HepG2 (cell line): ENCODE data around the gene ZBTB7B. TPM values are rescaled to one million over a fixed set of nuclear protein-coding genes. Genes with fewer than 3 reads are reported as not detected.

Experiments
- ASH2L ChIP-seq: fragments of 300-600, 200-600 bp; sonication (generic); IDR thresholded peaks from 2 replicates; pipeline ENCODE4 v1.7.0; 2017; ENCODE audit warnings: low read depth, mild to moderate bottlenecking, moderate library complexity, mixed read lengths, low read length; ENCODE audit not compliant: insufficient read length
- FOXO1 ChIP-seq: sonication (generic); formaldehyde crosslinking; IDR thresholded peaks from 2 replicates; pipeline ENCODE4 v1.4.0; 2020; ENCODE audit warnings: missing genetic modification reagents
- FOXP4 ChIP-seq: sonication (generic); formaldehyde crosslinking; IDR thresholded peaks from 2 replicates; pipeline ENCODE4 v1.4.0; 2020; ENCODE audit warnings: missing genetic modification reagents
- HCFC1 ChIP-seq: fragments of 150-350 bp; IDR thresholded peaks from 2 replicates; pipeline ENCODE4 v1.6.1; 2014; ENCODE audit warnings: low read depth, low read length
- HOXA5 ChIP-seq: sonication (generic); formaldehyde crosslinking; IDR thresholded peaks from 2 replicates; pipeline ENCODE4 v1.4.0; 2020; ENCODE audit warnings: missing genetic modification reagents
- KDM2A ChIP-seq: sonication (generic); formaldehyde crosslinking; IDR thresholded peaks from 2 replicates; pipeline ENCODE4 v1.4.0; 2020; ENCODE audit warnings: low read depth, missing genetic modification reagents, borderline replicate concordance
- NCOR1 ChIP-seq: fragments of 200-600 bp; sonication (generic); IDR thresholded peaks from 2 replicates; pipeline ENCODE4 v1.7.0; 2017; ENCODE audit warnings: antibody characterized with exemption, low read length, borderline replicate concordance
- NFKB2 ChIP-seq: sonication (generic); formaldehyde crosslinking; IDR thresholded peaks from 2 replicates; pipeline ENCODE4 v1.4.0; 2020; ENCODE audit warnings: missing genetic modification reagents, borderline replicate concordance
- PLRG1 ChIP-seq: fragments of 450-650 bp; conservative IDR thresholded peaks from 2 replicates; pipeline ENCODE4 v1.6.1; 2016
- ZNF441 ChIP-seq: sonication (generic); formaldehyde crosslinking; IDR thresholded peaks from 2 replicates; pipeline ENCODE4 v1.7.0; 2021; ENCODE audit warnings: missing genetic modification reagents, borderline replicate concordance
- ZNF567 ChIP-seq: sonication (generic); formaldehyde crosslinking; IDR thresholded peaks from 2 replicates; pipeline ENCODE4 v1.8.1; 2023; ENCODE audit warnings: mild to moderate bottlenecking, missing genetic modification reagents, borderline replicate concordance
- ZNF577 ChIP-seq: sonication (generic); formaldehyde crosslinking; IDR thresholded peaks from 2 replicates; pipeline ENCODE4 v1.4.0; 2020; ENCODE audit warnings: mild to moderate bottlenecking, low read depth, missing genetic modification reagents, borderline replicate concordance
- ZNF687 ChIP-seq: sonication (generic); formaldehyde crosslinking; IDR thresholded peaks from 2 replicates; pipeline ENCODE4 v1.5.1; 2020; ENCODE audit warnings: mild to moderate bottlenecking, missing genetic modification reagents, moderate library complexity
- ZNF713 ChIP-seq: sonication (generic); formaldehyde crosslinking; IDR thresholded peaks from 2 replicates; pipeline ENCODE4 v1.4.0; 2020; ENCODE audit warnings: mild to moderate bottlenecking, missing genetic modification reagents
- ZSCAN31 ChIP-seq: sonication (generic); formaldehyde crosslinking; IDR thresholded peaks from 2 replicates; pipeline ENCODE4 v1.5.0; 2020; ENCODE audit warnings: low read depth, mild to moderate bottlenecking, missing genetic modification reagents
- polyA plus RNA-seq, 8 experiments: library from polyadenylated mRNA; depleted of rRNA in 3 of 8; stranded (reverse) in 7 of 8; unstranded in 1 of 8; fragments of >200 nt; fragmentation: Illumina TruSeq in 4 of 8; extraction: Trizol in 4 of 8; gene quantifications; 2 replicates each; pipeline versions ENCODE4 v1.2.1 to v1.2.3, GENCODE V29; 2011 to 2016; ENCODE audit warnings: low read depth in 4 of 8, missing spikeins in 1 of 8, mixed read lengths in 1 of 8; ENCODE audit not compliant: insufficient read depth in 1 of 8
- total RNA-seq, 5 experiments: library from RNA; depleted of rRNA; stranded (reverse); fragments of >200 nt; fragmentation: Illumina TruSeq; extraction: Trizol; gene quantifications; 2 replicates each; pipeline ENCODE4 v1.2.3, GENCODE V29; 2016; ENCODE audit warnings: low read depth in 1 of 5
- TF ChIP-seq, protein P1 (sequence below): sonication (generic); formaldehyde crosslinking; IDR thresholded peaks from 2 replicates; pipeline ENCODE4 v1.4.0; 2020; ENCODE audit warnings: missing genetic modification reagents
- TF ChIP-seq, protein P2 (sequence below): sonication (generic); formaldehyde crosslinking; IDR thresholded peaks from 2 replicates; pipeline ENCODE4 v1.5.0; 2020; ENCODE audit warnings: missing genetic modification reagents
- TF ChIP-seq, protein P3 (sequence below): sonication (generic); formaldehyde crosslinking; IDR thresholded peaks from 2 replicates; pipeline ENCODE4 v1.4.0; 2020; ENCODE audit warnings: missing genetic modification reagents, low read depth, mild to moderate bottlenecking, borderline replicate concordance
- TF ChIP-seq, protein P4 (sequence below): sonication (generic); formaldehyde crosslinking; IDR thresholded peaks from 2 replicates; pipeline ENCODE4 v1.4.0; 2020; ENCODE audit warnings: mild to moderate bottlenecking, low read depth, missing genetic modification reagents

ZBTB7B gene
- total and polyA plus RNA-seq, 2 of the 13 experiments (the other 11 are each of a cell fraction or from before 2014, with no cell fraction given): 15.5 to 17.5 TPM

DNA sequence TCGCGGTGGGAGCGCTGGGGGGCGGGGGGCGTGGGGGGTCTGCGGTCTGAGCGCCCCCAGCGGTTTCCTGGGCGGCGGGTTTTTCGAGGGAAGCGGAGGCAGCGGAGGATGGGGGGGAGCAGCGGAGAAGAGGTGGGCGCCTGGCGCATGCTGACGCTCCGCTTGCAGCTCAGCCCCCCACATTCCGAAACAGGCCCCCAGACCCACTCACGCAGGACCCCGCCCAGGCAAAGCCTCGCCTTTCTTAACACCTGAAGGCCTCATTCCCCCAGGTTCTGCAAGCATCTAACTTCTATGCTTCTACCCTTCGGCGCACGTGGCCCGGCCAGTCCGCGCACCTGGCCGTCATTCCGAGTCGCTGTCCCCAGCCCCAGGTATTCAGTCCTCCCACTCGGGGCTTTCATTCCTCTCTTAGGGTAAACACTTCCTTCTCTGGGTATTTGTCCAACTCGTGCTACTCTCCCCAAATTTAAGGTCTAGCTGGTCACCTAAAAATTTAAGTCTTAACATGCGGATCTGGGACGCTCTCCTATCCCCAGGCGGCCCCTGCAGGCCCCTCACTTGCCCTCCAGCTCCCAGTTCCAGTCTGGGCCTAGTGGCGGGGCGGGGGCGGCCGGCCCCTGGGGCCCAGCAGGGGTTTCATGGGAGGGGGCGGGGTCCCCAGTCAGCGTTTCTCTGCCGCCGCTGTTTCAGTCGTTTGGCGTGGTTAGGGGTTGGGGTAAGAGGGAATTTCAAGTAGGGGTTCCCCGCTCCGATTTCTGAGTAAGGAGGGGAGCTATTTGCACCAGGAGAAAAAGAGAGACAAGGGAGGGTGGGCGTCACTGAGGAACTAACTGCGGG is 2.8 kb upstream of the ZBTB7B start (continued):
- TF ChIP-seq KDM2A (no peak), ASH2L (no peak), HCFC1 (no peak), HOXA5 (CRISPR knock-in tag) (0 out of 2 replicates have a peak, but pooled peaks have one; percentile 10), NCOR1 (no peak), FOXO1 (no peak), NFKB2 (CRISPR knock-in tag) (no peak), ZNF687 (CRISPR knock-in tag) (peak; percentile 89), ZNF567 (CRISPR knock-in tag) (no peak), ZNF577 (no peak), ZNF441 (no peak), ZNF713 (CRISPR knock-in tag) (no peak), PLRG1 (no peak), ZSCAN31 (CRISPR knock-in tag) (no peak), FOXP4 (CRISPR knock-in tag) (no peak)
- TF ChIP-seq, protein P1, sequence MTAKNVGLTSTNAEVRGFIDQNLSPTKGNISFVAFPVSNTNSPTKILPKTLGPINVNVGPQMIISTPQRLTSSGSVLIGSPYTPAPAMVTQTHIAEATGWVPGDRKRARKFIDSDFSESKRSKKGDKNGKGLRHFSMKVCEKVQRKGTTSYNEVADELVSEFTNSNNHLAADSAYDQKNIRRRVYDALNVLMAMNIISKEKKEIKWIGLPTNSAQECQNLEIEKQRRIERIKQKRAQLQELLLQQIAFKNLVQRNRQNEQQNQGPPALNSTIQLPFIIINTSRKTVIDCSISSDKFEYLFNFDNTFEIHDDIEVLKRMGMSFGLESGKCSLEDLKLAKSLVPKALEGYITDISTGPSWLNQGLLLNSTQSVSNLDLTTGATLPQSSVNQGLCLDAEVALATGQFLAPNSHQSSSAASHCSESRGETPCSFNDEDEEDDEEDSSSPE (CRISPR knock-in tag): peak; percentile 43; the same call in 1 of the 2 replicates
- TF ChIP-seq, protein P2, sequence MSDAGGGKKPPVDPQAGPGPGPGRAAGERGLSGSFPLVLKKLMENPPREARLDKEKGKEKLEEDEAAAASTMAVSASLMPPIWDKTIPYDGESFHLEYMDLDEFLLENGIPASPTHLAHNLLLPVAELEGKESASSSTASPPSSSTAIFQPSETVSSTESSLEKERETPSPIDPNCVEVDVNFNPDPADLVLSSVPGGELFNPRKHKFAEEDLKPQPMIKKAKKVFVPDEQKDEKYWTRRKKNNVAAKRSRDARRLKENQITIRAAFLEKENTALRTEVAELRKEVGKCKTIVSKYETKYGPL (CRISPR knock-in tag): no peak
- TF ChIP-seq, protein P3, sequence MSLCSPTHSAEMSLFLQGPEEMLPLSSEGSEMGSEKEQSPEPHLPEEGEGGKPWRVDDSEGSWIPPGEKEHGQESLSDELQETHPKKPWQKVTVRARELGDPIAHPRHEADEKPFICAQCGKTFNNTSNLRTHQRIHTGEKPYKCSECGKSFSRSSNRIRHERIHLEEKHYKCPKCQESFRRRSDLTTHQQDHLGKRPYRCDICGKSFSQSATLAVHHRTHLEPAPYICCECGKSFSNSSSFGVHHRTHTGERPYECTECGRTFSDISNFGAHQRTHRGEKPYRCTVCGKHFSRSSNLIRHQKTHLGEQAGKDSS: no peak
- TF ChIP-seq, protein P4, sequence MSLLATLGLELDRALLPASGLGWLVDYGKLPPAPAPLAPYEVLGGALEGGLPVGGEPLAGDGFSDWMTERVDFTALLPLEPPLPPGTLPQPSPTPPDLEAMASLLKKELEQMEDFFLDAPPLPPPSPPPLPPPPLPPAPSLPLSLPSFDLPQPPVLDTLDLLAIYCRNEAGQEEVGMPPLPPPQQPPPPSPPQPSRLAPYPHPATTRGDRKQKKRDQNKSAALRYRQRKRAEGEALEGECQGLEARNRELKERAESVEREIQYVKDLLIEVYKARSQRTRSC: no peak
